Prostate gland (tissue), 2 donors: Measurements from ENCODE around the gene KRTAP12-1. TPM values are rescaled to one million over a fixed set of nuclear protein-coding genes. Genes with fewer than 3 reads are reported as not detected.

ENCODE experiments used
- DNase-seq: peaks from one replicate; pipeline ENCODE4 v3.0.0-alpha.2; 2019; ENCODE audit warnings: low spot score
- H3K27ac ChIP-seq, 2 donors: fragments of 200-600 bp; sonication (generic); 2 replicates each; pipeline ENCODE4 v1.5.1; 2017 to 2019
- H3K27me3 ChIP-seq: fragments of 200-600 bp; sonication (generic); replicated peaks from 2 replicates; pipeline ENCODE4 v1.5.1; 2019; ENCODE audit not compliant: insufficient read depth
- H3K36me3 ChIP-seq, 2 donors: fragments of 200-600 bp; sonication (generic); 1 replicate in 1 of 2; 2 replicates in 1 of 2; pipeline versions ENCODE4 v1.5.1 to v1.8.1; 2017 to 2019
- H3K4me1 ChIP-seq: fragments of 200-600 bp; sonication (generic); replicated peaks from 2 replicates; pipeline ENCODE4 v1.5.1; 2019
- H3K4me3 ChIP-seq, 2 donors: fragments of 200-600 bp; sonication (generic); 2 replicates each; pipeline ENCODE4 v1.5.1; 2017 to 2019
- H3K9me3 ChIP-seq: fragments of 200-600 bp; sonication (generic); 2 replicates; pipeline ENCODE4 v1.5.1; 2017
- CTCF ChIP-seq, 4 experiments: fragments of 200-600 bp in 2 of 4; fragments of 450-650 bp in 2 of 4; sonication (generic) in 2 of 4; IDR thresholded peaks; 1 replicate in 3 of 4; 2 replicates in 1 of 4; pipeline ENCODE4 v1.5.1; 2016 to 2019; ENCODE audit warnings: antibody characterized with exemption in 4 of 4, mild to moderate bottlenecking in 2 of 4, moderate library complexity in 2 of 4
- POLR2A ChIP-seq: fragments of 450-650 bp; IDR thresholded peaks from one replicate; pipeline ENCODE4 v1.6.1; 2016; ENCODE audit warnings: antibody characterized with exemption, mild to moderate bottlenecking
- POLR2AphosphoS5 ChIP-seq: sonication (generic); formaldehyde crosslinking; IDR thresholded peaks from one replicate; pipeline ENCODE4 v1.6.1; 2017; ENCODE audit warnings: antibody characterized with exemption
- WGBS: methylation state at CpG from one replicate; pipeline ENCODE4 v1.1.5; 2018; 5-methylcytosine and 5-hydroxymethylcytosine counted together
- intact Hi-C: fragments of 100-400 bp; cut with DNase I; formaldehyde crosslinking; loops from one replicate; pipeline ENCODE4 v1.14.2; 2022
- total RNA-seq, 2 donors: library from RNA; depleted of rRNA; stranded (reverse); fragments of >200 nt; gene quantifications; one replicate each; pipeline ENCODE4 v1.1.0, GENCODE V29; 2016

The KRTAP12-1 gene
- total RNA-seq, 2 donors from 2014 or later, result not detected

DNA sequence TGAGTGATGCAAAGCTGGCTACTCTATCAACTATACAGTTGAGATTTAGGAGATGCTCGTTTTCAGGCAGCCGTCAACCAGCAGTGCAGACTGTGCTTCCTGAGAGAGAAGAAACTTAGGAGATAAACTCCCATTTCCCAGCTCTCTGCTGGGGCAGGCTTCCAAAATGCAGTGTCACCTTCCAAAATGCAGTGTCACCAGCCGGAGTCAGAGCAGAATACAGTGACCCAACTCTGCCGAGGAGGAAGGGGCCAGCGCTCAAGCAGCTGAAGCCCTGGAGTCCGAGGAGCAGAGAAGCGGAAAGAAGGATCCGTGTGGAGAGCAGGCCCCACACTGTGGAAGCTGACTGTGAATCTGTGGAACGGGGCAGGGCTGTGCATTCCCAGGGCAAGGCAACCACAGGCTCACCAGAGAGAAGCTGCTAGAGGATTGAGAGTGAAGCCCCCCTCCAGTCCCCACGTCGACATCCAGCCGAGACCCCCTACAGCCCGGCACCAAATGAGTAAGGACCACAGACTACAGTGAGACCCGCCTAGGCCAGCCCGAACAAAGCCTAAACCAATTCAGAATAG lies 703 bp upstream of the KRTAP12-1 start:
- H3K4me1 ChIP-seq, result no peaks in the 10 kb centered on the region
- H3K9me3 ChIP-seq, result no peaks in the 10 kb centered on the region
- TF ChIP-seq CTCF (IDR thresholded peaks at IDR 0.05), result no peak
- H3K4me3 ChIP-seq, result no peak overlapping the region
- no peak for DNase-seq
- WGBS, result 81% methylated on average over 15 of the region's 15 CpGs
- H3K27ac ChIP-seq, result no peak overlapping the region
- H3K27me3 ChIP-seq, result peaks cover 5% of the 10 kb centered on the region
- no peaks in the 10 kb centered on the region for H3K36me3 ChIP-seq
- intact Hi-C loops, result no loop called here

DNA sequence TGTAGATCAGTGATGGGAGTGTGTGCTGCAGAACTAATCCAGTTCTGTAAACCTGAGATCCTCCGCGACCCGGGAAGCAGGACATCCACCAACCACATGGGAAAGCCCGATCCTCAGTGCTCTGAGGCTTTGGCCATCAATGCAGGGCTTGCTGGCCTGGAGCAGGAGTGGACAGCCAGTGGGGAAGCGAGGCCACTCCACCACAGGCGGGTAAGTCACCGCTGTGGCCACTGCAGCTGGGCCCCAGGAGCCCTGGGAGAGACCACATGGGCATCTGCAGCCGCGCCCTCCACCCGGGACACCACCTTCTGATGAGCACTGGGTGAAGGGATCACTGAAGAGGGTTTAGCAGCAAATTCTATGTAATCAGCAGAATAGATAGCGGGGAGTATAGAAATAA lies 811 bp downstream of the KRTAP12-1 start:
- Histone ChIP-seq H3K4me3 (no peak overlapping the region), H3K27ac (no peak overlapping the region), H3K4me1 (no peaks in the 10 kb centered on the region), H3K27me3 (peaks cover 2% of the 10 kb centered on the region), H3K36me3 (no peaks in the 10 kb centered on the region), H3K9me3 (no peaks in the 10 kb centered on the region)
- intact Hi-C loops, result no loop called here
- TF ChIP-seq POLR2A (no peak), CTCF (IDR thresholded peaks at IDR 0.05) (no peak), POLR2AphosphoS5 (no peak)
- WGBS, result 71% methylated on average over 11 of the region's 11 CpGs
- no peak for DNase-seq

- Histone ChIP-seq H3K36me3 (no peaks in the 10 kb centered on the region), H3K4me1 (no peaks in the 10 kb centered on the region), H3K27me3 (no peaks in the 10 kb centered on the region), H3K4me3 (no peak overlapping the region), H3K9me3 (no peaks in the 10 kb centered on the region), H3K27ac (no peak overlapping the region)
- TF ChIP-seq POLR2A (no peak), POLR2AphosphoS5 (no peak), CTCF (IDR thresholded peaks at IDR 0.05) (no peak)
- intact Hi-C loops, result no loop called here
- no peak for DNase-seq
- 88% methylated on average over 13 of the region's 13 CpGs for WGBS
These were observed 4.1 kb downstream of the KRTAP12-1 start for GRCh38 chr21:44677881-44678280.

DNA sequence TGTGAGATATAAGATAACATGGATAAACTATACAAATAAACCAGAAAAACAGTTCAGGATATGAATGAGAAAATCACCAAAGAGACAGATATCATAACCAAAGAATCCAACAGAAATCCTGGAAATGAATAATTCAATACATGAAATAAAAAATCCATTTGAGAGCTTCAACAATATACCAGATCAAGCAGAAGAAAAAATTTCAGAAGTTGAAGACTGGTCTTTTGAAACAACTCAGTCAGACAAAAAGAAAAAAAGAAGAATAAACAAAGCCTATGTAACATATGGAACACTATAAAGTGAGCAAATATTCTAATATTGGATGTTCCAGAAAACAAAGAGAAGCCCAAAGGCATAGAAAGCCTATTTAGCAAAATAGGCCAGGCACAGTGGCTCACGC lies 10.1 kb downstream of the KRTAP12-1 start:
- Histone ChIP-seq H3K36me3 (no peaks in the 10 kb centered on the region), H3K27me3 (no peaks in the 10 kb centered on the region), H3K4me3 (no peak overlapping the region), H3K9me3 (no peaks in the 10 kb centered on the region), H3K4me1 (no peaks in the 10 kb centered on the region), H3K27ac (no peak overlapping the region)
- intact Hi-C loops, result no loop called here
- 100% methylated on average over 1 of the region's 1 CpG for WGBS
- TF ChIP-seq POLR2A (no peak), CTCF (IDR thresholded peaks at IDR 0.05) (no peak), POLR2AphosphoS5 (no peak)
- DNase-seq, result no peak

GRCh38 chr21:44670642-44671432 lies 11.1 kb downstream of the KRTAP12-1 start:
- intact Hi-C loops, result no loop called here
- Histone ChIP-seq H3K4me1 (no peaks in the 10 kb centered on the region), H3K9me3 (no peaks in the 10 kb centered on the region), H3K4me3 (no peak overlapping the region), H3K36me3 (no peaks in the 10 kb centered on the region), H3K27ac (no peak overlapping the region), H3K27me3 (no peaks in the 10 kb centered on the region)
- WGBS, result 83% methylated on average over 3 of the region's 3 CpGs
- TF ChIP-seq CTCF (IDR thresholded peaks at IDR 0.05), result no peak
- no peak for TF ChIP-seq POLR2A
- no peak for TF ChIP-seq POLR2AphosphoS5
- DNase-seq, result no peak
